Measurements from ENCODE around the gene NCCRP1.

Gene NCCRP1

GRCh38 chr19:39177110-39177699 is 19.6 kb upstream of the NCCRP1 start:
- in situ Hi-C loops (cut with MboI; ENCODE audit: low pct_unique_long_range_greater_than_20kb, low sequenced_read_pairs): no loop called here
- no peak for DNase-seq

DNA sequence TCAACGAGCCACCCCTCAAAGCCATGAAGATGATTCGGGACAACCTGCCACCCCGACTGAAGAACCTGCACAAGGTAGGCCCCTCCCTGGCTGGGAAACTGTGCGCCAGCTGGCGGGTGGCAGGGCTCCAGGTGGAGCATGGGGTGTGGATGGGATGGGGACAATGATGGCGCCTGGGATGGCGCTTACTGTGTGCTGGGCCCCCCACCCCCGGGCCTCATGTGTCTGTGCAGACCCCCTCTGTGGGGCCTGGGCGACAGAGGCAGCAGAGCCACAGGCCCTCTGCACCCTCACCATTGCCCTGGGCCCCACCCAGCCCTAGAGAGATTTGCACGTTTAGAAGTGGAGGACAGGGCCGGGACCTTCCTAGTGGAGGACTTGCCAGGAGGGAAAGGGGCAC is 19.0 kb upstream of the NCCRP1 start:
- no peak for DNase-seq
- in situ Hi-C loops (cut with MboI; ENCODE audit: low pct_unique_long_range_greater_than_20kb, low sequenced_read_pairs): no loop called here

- DNase-seq: no peak
- in situ Hi-C loops (cut with MboI; ENCODE audit: low pct_unique_long_range_greater_than_20kb, low sequenced_read_pairs): no loop called here
Observed at GRCh38 chr19:39178296-39179006, 18.3 kb upstream of the NCCRP1 start.

- DNase-seq: no peak
- in situ Hi-C loops (cut with MboI; ENCODE audit: low pct_unique_long_range_greater_than_20kb, low sequenced_read_pairs): no loop called here
Observed at GRCh38 chr19:39179754-39180153, 17.0 kb upstream of the NCCRP1 start.

GRCh38 chr19:39180749-39181148 is 16.0 kb upstream of the NCCRP1 start:
- in situ Hi-C loops (cut with MboI; ENCODE audit: low pct_unique_long_range_greater_than_20kb, low sequenced_read_pairs): no loop called here
- no peak for DNase-seq

GRCh38 chr19:39181500-39182173 is 15.1 kb upstream of the NCCRP1 start:
- in situ Hi-C loops (cut with MboI; ENCODE audit: low pct_unique_long_range_greater_than_20kb, low sequenced_read_pairs): no loop called here
- no peak for DNase-seq

- in situ Hi-C loops (cut with MboI; ENCODE audit: low pct_unique_long_range_greater_than_20kb, low sequenced_read_pairs): no loop called here
- DNase-seq: no peak
Observed at GRCh38 chr19:39182174-39182505, 14.6 kb upstream of the NCCRP1 start.

DNA sequence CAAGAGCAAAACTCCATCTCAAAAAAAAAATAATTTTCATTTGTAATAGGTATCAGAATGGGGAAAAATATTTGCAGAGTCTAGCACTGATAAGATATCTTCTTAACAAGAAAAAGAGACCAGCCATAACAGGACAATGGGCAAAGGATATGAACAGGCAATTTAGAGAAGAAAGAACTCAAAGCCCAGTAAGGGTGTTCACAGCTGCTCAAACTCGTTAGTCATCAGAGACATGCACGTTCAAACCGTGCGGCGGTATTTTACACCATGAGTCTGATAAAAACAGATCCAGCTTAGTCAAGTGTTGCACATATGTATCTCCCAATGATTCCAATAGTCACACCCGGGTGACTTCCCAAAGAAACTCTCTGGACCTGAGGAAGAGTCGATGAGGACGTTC is 13.7 kb upstream of the NCCRP1 start:
- DNase-seq: no peak
- in situ Hi-C loops (cut with MboI; ENCODE audit: low pct_unique_long_range_greater_than_20kb, low sequenced_read_pairs): no loop called here

DNA sequence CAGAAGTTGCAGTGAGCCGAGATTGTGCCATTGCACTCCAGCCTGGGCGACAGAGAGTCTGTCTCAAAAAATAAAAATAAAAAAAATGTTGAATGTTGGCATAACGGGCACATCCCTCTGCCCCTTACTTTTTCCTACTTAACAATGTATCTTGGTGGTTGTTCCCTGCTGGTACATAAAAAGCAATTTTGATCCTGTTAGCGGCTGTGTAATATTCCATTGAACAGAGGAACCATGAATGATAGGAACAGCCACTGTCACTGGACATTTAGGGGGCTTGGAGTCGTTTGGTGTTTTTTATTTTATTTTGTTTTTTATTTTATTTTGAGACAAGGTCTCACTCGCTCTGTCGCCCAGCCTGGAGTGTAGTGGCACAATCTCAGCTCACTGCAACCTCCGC is 10.4 kb upstream of the NCCRP1 start:
- DNase-seq: no peak
- in situ Hi-C loops (cut with MboI; ENCODE audit: low pct_unique_long_range_greater_than_20kb, low sequenced_read_pairs): no loop called here

GRCh38 chr19:39187552-39187943 is 9.2 kb upstream of the NCCRP1 start:
- no peak for DNase-seq
- in situ Hi-C loops (cut with MboI; ENCODE audit: low pct_unique_long_range_greater_than_20kb, low sequenced_read_pairs): no loop called here

- DNase-seq: no peak
- in situ Hi-C loops (cut with MboI; ENCODE audit: low pct_unique_long_range_greater_than_20kb, low sequenced_read_pairs): no loop called here
Observed at GRCh38 chr19:39188960-39189359, 7.8 kb upstream of the NCCRP1 start.

DNA sequence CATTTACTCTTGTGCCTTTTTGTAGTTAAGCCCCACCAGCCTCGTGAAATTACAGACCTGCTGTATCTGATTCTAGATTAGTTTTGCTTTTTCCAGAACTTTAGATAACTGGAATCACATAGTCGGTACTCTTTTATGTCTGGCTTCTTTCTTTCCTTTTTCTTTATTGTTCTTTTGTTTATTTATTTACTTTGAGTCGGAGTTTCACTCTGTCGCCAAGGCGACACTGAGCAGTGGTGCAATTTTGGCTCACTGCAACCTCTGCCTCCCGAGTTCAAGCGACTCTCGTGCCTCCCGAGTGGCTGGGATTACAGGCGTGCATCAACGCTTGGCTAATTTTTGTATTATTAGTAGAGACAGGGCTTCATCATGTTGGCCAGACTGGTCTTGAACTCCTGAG is 6.0 kb upstream of the NCCRP1 start:
- in situ Hi-C loops (cut with MboI; ENCODE audit: low pct_unique_long_range_greater_than_20kb, low sequenced_read_pairs): no loop called here

GRCh38 chr19:39192846-39193245 is 3.9 kb upstream of the NCCRP1 start:
- in situ Hi-C loops (cut with MboI; ENCODE audit: low pct_unique_long_range_greater_than_20kb, low sequenced_read_pairs): no loop called here

More for the DNA sequence above, 6.0 kb upstream of the NCCRP1 start:
- DNase-seq: no peak

GRCh38 chr19:39193803-39194202 is 3.0 kb upstream of the NCCRP1 start:
- DNase-seq: no peak
- in situ Hi-C loops (cut with MboI; ENCODE audit: low pct_unique_long_range_greater_than_20kb, low sequenced_read_pairs): no loop called here

More at GRCh38 chr19:39192846-39193245, 3.9 kb upstream of the NCCRP1 start:
- no peak for DNase-seq

DNA sequence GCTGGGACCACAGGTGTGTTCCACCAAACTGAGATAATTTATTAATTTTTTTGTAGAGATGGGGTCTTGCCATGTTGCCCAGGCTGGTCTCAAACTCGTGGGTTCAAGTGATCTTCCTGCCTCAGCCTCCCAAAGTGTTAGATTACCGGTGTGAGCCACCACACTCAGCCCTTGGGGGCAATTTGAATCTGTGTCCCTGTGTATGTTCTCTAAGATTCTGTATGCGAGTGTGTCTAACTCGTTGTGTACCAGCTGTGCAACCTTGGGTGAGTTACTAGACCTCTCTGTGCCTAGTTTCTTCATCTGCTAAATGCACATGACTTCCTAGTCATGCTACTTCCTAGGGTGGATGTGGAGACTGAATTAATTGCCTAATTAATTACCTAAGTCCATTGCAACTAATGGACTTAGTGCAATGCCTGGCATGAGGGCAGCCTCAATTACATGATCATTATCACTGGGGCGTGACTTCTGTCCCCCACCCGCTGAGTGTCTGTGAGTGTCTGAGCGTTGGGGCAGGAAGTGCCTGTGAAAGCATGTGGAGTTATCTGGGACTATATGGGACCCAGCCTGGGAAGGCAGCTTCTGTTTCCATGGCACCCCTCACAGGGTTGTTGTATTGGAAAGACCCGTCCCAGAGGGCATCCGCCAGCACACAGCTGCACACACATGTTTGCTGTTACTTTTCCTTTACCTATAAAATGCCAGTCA is 1.8 kb upstream of the NCCRP1 start:
- DNase-seq: peak; percentile 38
- in situ Hi-C loops (cut with MboI; ENCODE audit: low pct_unique_long_range_greater_than_20kb, low sequenced_read_pairs): no loop called here

- DNase-seq: no peak
- in situ Hi-C loops (cut with MboI; ENCODE audit: low pct_unique_long_range_greater_than_20kb, low sequenced_read_pairs): no loop called here
Observed at GRCh38 chr19:39195755-39196154, 1.0 kb upstream of the NCCRP1 start.

- DNase-seq: no peak
Observed at GRCh38 chr19:39196320-39196719, 444 bp upstream of the NCCRP1 start.

GRCh38 chr19:39197808-39198207 is 1.0 kb downstream of the NCCRP1 start:
- DNase-seq: no peak
- in situ Hi-C loops (cut with MboI; ENCODE audit: low pct_unique_long_range_greater_than_20kb, low sequenced_read_pairs): no loop called here

More at GRCh38 chr19:39196320-39196719, 444 bp upstream of the NCCRP1 start:
- in situ Hi-C loops (cut with MboI; ENCODE audit: low pct_unique_long_range_greater_than_20kb, low sequenced_read_pairs): no loop called here

DNA sequence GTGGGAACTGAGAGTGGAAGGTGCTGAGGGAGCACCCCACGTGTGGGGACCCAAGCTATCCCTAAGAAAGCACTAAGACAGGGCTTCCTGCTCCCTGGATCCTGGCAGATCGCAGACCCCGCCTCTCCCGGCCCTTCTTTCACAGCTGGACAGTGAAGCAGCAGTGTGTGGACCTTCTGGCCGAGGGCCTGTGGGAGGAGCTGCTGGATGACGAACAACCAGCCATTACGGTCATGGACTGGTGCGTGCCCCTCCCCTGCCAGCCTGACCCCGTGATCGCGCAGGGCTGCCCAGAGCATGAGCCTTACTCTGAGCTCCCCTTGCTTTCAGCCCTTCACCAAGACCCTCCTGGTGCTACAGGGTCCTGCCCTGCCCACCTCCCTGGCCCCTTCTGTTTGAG is 2.3 kb downstream of the NCCRP1 start:
- DNase-seq: no peak
- in situ Hi-C loops (cut with MboI; ENCODE audit: low pct_unique_long_range_greater_than_20kb, low sequenced_read_pairs): no loop called here
